ENCODE measurements around the gene CIITA. TPM values are rescaled to one million over a fixed set of nuclear protein-coding genes. Genes with fewer than 3 reads are reported as not detected.

CIITA gene
- total and polyA plus RNA-seq, 10 of the 15 experiments (the other 5 are each of a cell fraction or from before 2014, with no cell fraction given) = 11.5 to 145 (median 49.7) TPM

- Histone ChIP-seq H3K4me1 (ENCODE audit: control insufficient read depth, insufficient read depth, low read length) (peaks cover 43% of the 10 kb centered on the region), H3K79me2 (ENCODE audit: control insufficient read depth, insufficient read depth, low read length) (no peaks in the 10 kb centered on the region; the same call in none of the 2 replicates), H3K27me3 (replicated peaks in 1 of 2; ENCODE audit: control insufficient read depth in 2 of 2, insufficient read depth in 2 of 2, low read length in 1 of 2) (no peaks in the 10 kb centered on the region), H3K9ac (ENCODE audit: control insufficient read depth, insufficient read depth, low read length) (no peak overlapping the region), H2AFZ (ENCODE audit: control insufficient read depth, low read depth, low read length) (no peak overlapping the region), H3K4me3 (no peak overlapping the region), H4K20me1 (ENCODE audit: control insufficient read depth, insufficient read depth) (no peaks in the 10 kb centered on the region), H3K36me3 (ENCODE audit: control insufficient read depth in 2 of 2, insufficient read depth in 2 of 2, low read length in 1 of 2) (peaks cover 6 to 10% of the 10 kb centered on the region in 2 experiments; a peak in 3 of 4 replicates), H3K4me2 (ENCODE audit: control insufficient read depth, insufficient read depth) (no peak overlapping the region), H3K9me3 (replicated peaks; ENCODE audit: control insufficient read depth, insufficient read depth, low read length) (no peaks in the 10 kb centered on the region), H3K27ac (ENCODE audit: control insufficient read depth, insufficient read depth) (no peak overlapping the region)
- in situ Hi-C loops (cut with MboI) (no loop called here), intact Hi-C loops (cut with micrococcal nuclease; ENCODE audit: unreplicated experiment) (loop anchor here (5.0 kb wide), 2 partner anchors 93 to 273 kb away; partner anchors contain the start of gene SOCS1)
- FAIRE-seq = no peak
- CTCF ChIA-PET = interaction anchor here (0.9 to 4.7 kb wide), 9 partner anchors 14 to 423 kb away, joined by 3 to 61 read pairs (median 9); partner anchors contain the start of gene SOCS1
- DNase-seq (ENCODE audit: low read depth, low spot score) = no peak
- TF ChIP-seq BHLHE40 (IDR thresholded peaks at IDR 0.05; ENCODE audit: borderline replicate concordance in 1 of 2, low read depth in 2 of 2, low read length in 1 of 2) = no peak
- no peak for TF ChIP-seq CREB1 (IDR thresholded peaks at IDR 0.05; ENCODE audit: low read depth)
- TF ChIP-seq EP300 (IDR thresholded peaks at IDR 0.05; ENCODE audit: borderline replicate concordance in 1 of 2, control insufficient read depth in 1 of 2, low read depth in 2 of 2, low read length in 2 of 2) = no peak
- TF ChIP-seq EZH2 (IDR thresholded peaks at IDR 0.05; ENCODE audit: borderline replicate concordance, control insufficient read depth, low read depth, low read length) = no peak
- no peak for TF ChIP-seq SRF (IDR thresholded peaks at IDR 0.05; ENCODE audit: low read depth in 2 of 2, low read length in 2 of 2)
- TF ChIP-seq RELA (IDR thresholded peaks at IDR 0.05; ENCODE audit: borderline replicate concordance, partially characterized antibody) = no peak
- TF ChIP-seq CEBPB (IDR thresholded peaks at IDR 0.05; ENCODE audit: borderline replicate concordance in 1 of 2, low read depth in 2 of 2, low read length in 2 of 2) = no peak
- TF ChIP-seq, protein P1, sequence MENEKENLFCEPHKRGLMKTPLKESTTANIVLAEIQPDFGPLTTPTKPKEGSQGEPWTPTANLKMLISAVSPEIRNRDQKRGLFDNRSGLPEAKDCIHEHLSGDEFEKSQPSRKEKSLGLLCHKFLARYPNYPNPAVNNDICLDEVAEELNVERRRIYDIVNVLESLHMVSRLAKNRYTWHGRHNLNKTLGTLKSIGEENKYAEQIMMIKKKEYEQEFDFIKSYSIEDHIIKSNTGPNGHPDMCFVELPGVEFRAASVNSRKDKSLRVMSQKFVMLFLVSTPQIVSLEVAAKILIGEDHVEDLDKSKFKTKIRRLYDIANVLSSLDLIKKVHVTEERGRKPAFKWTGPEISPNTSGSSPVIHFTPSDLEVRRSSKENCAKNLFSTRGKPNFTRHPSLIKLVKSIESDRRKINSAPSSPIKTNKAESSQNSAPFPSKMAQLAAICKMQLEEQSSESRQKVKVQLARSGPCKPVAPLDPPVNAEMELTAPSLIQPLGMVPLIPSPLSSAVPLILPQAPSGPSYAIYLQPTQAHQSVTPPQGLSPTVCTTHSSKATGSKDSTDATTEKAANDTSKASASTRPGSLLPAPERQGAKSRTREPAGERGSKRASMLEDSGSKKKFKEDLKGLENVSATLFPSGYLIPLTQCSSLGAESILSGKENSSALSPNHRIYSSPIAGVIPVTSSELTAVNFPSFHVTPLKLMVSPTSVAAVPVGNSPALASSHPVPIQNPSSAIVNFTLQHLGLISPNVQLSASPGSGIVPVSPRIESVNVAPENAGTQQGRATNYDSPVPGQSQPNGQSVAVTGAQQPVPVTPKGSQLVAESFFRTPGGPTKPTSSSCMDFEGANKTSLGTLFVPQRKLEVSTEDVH (IDR thresholded peaks at IDR 0.05; ENCODE audit: low read depth, partially characterized antibody) = no peak
- TF ChIP-seq, protein P2, sequence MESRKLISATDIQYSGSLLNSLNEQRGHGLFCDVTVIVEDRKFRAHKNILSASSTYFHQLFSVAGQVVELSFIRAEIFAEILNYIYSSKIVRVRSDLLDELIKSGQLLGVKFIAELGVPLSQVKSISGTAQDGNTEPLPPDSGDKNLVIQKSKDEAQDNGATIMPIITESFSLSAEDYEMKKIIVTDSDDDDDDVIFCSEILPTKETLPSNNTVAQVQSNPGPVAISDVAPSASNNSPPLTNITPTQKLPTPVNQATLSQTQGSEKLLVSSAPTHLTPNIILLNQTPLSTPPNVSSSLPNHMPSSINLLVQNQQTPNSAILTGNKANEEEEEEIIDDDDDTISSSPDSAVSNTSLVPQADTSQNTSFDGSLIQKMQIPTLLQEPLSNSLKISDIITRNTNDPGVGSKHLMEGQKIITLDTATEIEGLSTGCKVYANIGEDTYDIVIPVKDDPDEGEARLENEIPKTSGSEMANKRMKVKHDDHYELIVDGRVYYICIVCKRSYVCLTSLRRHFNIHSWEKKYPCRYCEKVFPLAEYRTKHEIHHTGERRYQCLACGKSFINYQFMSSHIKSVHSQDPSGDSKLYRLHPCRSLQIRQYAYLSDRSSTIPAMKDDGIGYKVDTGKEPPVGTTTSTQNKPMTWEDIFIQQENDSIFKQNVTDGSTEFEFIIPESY (IDR thresholded peaks at IDR 0.05) = no peak
- no peak for TF ChIP-seq ZNF274 (IDR thresholded peaks at IDR 0.05; ENCODE audit: insufficient read depth, insufficient read length)
- no peak for TF ChIP-seq MYB (IDR thresholded peaks at IDR 0.05; ENCODE audit: borderline replicate concordance, low read depth, low read length)
- RAD21 ChIA-PET (ENCODE audit: unreplicated experiment) = interaction anchor here (1.0 to 4.6 kb wide), 8 partner anchors 13 to 273 kb away, joined by 3 to 47 read pairs (median 12); partner anchors contain the start of gene SOCS1
- BruUV-seq (replicated peaks) = TSS peak; percentile 10
- no peak for ATAC-seq
- POLR2A ChIA-PET = interaction anchor here (0.6 to 2.8 kb wide), 6 partner anchors 20 to 228 kb away, joined by 3 to 15 read pairs (median 4); no protein-coding TSS in a partner anchor
- 58% methylated on average over 6 of the region's 6 CpGs for WGBS (ENCODE audit: insufficient coverage, insufficient replicate concordance, low lambda C conversion rate, missing lambda C conversion rate)
- SMC1A ChIA-PET (ENCODE audit: uncharacterized antibody, unreplicated experiment) = interaction anchor here (0.5 to 3.3 kb wide), 9 partner anchors 20 to 596 kb away, joined by 3 to 48 read pairs (median 4); partner anchors contain the start of gene SOCS1
Measured at GRCh38 chr16:10984509-10984908, 107.5 kb downstream of the CIITA start.
